HG03066 (cell line): ENCODE measurements around the gene ZNF423.

Experiments used
- ATAC-seq: cut with Tn5 transposase; IDR thresholded peaks from one replicate; pipeline ENCODE4 v1.9.1; 2021; ENCODE audit warnings: low read depth; ENCODE audit not compliant: unreplicated experiment

The ZNF423 gene

GRCh38 chr16:49737541-49737940 is 118.4 kb downstream of the ZNF423 start:
- ATAC-seq = no peak

GRCh38 chr16:49734331-49734730 is 121.6 kb downstream of the ZNF423 start:
- ATAC-seq = no peak

- no peak for ATAC-seq
Measured at GRCh38 chr16:49733313-49734009, 122.5 kb downstream of the ZNF423 start.

GRCh38 chr16:49731911-49732310 is 124.0 kb downstream of the ZNF423 start:
- no peak for ATAC-seq

- ATAC-seq = no peak
Measured at GRCh38 chr16:49730772-49731171, 125.1 kb downstream of the ZNF423 start.

GRCh38 chr16:49727611-49728010 is 128.3 kb downstream of the ZNF423 start:
- ATAC-seq = no peak

GRCh38 chr16:49726155-49726554 is 129.8 kb downstream of the ZNF423 start:
- no peak for ATAC-seq

GRCh38 chr16:49725651-49726050 is 130.3 kb downstream of the ZNF423 start:
- ATAC-seq = no peak

- no peak for ATAC-seq
Measured at GRCh38 chr16:49724774-49725173, 131.1 kb downstream of the ZNF423 start.

- ATAC-seq = no peak
Measured at GRCh38 chr16:49723310-49723709, 132.6 kb downstream of the ZNF423 start.

GRCh38 chr16:49720225-49720624 is 135.7 kb downstream of the ZNF423 start:
- ATAC-seq = no peak

- no peak for ATAC-seq
Measured at GRCh38 chr16:49717689-49718088, 138.2 kb downstream of the ZNF423 start.

- ATAC-seq = no peak
Measured at GRCh38 chr16:49716339-49716934, 139.5 kb downstream of the ZNF423 start.

GRCh38 chr16:49713770-49714169 is 142.1 kb downstream of the ZNF423 start:
- no peak for ATAC-seq

GRCh38 chr16:49712542-49712941 is 143.4 kb downstream of the ZNF423 start:
- ATAC-seq = no peak

GRCh38 chr16:49712106-49712505 is 143.8 kb downstream of the ZNF423 start:
- ATAC-seq = no peak

GRCh38 chr16:49709057-49709456 is 146.9 kb downstream of the ZNF423 start:
- ATAC-seq = no peak

- ATAC-seq = no peak
Measured at GRCh38 chr16:49708491-49708890, 147.4 kb downstream of the ZNF423 start.

GRCh38 chr16:49706620-49707355 is 149.1 kb downstream of the ZNF423 start:
- no peak for ATAC-seq

GRCh38 chr16:49704586-49705155 is 151.2 kb downstream of the ZNF423 start:
- ATAC-seq = no peak

- ATAC-seq = no peak
Measured at GRCh38 chr16:49703483-49703882, 152.4 kb downstream of the ZNF423 start.
